Immature natural killer cell (primary cell): ENCODE data around the gene ZFAND5. TPM values are rescaled to one million over a fixed set of nuclear protein-coding genes. Genes with fewer than 3 reads are reported as not detected.
A peak's percentile ranks its signal among the peaks of the same experiment; 100 is the strongest.

ENCODE experiments used
- DNase-seq, 3 donors: peaks; one replicate each; pipeline ENCODE4 v3.0.0; 2022; ENCODE audit warnings: mixed read lengths in 1 of 3
- H3K27ac Mint-ChIP-seq, 6 donors: one replicate each; pipeline ENCODE4 v1.8.0; 2020; ENCODE audit warnings: mixed read lengths in 6 of 6, mild to moderate bottlenecking in 5 of 6, inconsistent platforms in 4 of 6, moderate library complexity in 3 of 6
- H3K27me3 Mint-ChIP-seq, 3 donors: one replicate each; pipeline ENCODE4 v1.8.0; 2020 to 2021; ENCODE audit warnings: low read depth in 3 of 3, mild to moderate bottlenecking in 3 of 3, mixed read lengths in 3 of 3, moderate library complexity in 3 of 3, inconsistent platforms in 1 of 3
- H3K36me3 Mint-ChIP-seq, 3 donors: one replicate each; pipeline ENCODE4 v1.8.0; 2020; ENCODE audit warnings: mixed read lengths in 3 of 3, inconsistent platforms in 2 of 3, mild to moderate bottlenecking in 2 of 3
- H3K4me1 Mint-ChIP-seq, 2 donors: one replicate each; pipeline ENCODE4 v1.8.0; 2020; ENCODE audit warnings: inconsistent platforms in 2 of 2, mild to moderate bottlenecking in 2 of 2, mixed read lengths in 2 of 2, moderate library complexity in 1 of 2
- H3K4me3 Mint-ChIP-seq, 5 donors: one replicate each; pipeline ENCODE4 v1.8.0; 2020; ENCODE audit warnings: mild to moderate bottlenecking in 5 of 5, mixed read lengths in 5 of 5, inconsistent platforms in 3 of 5, moderate library complexity in 3 of 5
- H3K9me3 Mint-ChIP-seq, 6 donors: one replicate each; pipeline ENCODE4 v1.8.0; 2020; ENCODE audit warnings: mild to moderate bottlenecking in 6 of 6, mixed read lengths in 6 of 6, inconsistent platforms in 4 of 6, moderate library complexity in 3 of 6
- polyA plus RNA-seq, 3 donors: library from polyadenylated mRNA; unstranded; fragments of 300-500 nt; fragmentation: Illumina TruSeq; gene quantifications; one replicate each; pipeline ENCODE4 v1.2.3, GENCODE V29; 2021

The ZFAND5 gene
- polyA plus RNA-seq, 3 donors from 2014 or later = 44.2 to 95.7 (median 53.7) TPM

GRCh38 chr9:72354704-72355103 lies 10.3 kb downstream of the ZFAND5 start:
- DNase-seq = no peak
- Mint-ChIP-seq H3K9me3 (no peaks in the 10 kb centered on the region), H3K4me3 (no peak overlapping the region), H3K27me3 (peaks cover 0 to 2% (median 0%) of the 10 kb centered on the region in 3 donors), H3K36me3 (peaks cover 17 to 54% (median 23%) of the 10 kb centered on the region in 3 donors), H3K27ac (no peak overlapping the region), H3K4me1 (peaks cover 41 to 74% of the 10 kb centered on the region in 2 donors)

DNA sequence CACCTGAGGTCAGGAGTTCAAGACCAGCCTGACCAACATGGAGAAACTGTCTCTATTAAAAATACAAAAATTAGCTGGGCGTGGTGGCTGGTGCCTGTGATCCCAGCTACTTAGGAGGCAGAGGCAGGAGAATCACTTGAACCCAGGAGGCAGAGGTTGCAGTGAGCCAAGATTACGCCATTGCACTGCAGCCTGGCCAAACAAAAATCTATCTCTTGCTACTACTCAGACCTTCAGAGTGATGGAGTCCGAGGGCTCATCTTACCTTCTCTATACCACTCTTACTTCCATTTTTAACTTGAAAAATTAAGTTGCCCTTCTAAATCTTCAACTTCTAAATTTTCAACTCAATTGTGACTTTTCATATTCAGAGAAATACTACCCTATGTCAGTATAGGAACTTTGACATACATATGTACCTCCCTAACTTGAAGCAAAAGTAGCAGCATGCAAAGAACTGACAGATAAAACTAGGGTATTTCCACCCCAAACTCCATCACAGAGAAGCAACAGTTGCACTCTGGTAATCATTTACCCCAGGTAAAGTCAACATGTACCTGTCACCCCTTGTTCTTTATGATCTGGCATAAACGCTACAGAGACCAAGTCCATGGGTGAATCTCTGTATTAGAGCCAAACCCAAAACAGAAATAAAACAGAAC lies 11.4 kb downstream of the ZFAND5 start:
- Mint-ChIP-seq H3K4me3 (no peak overlapping the region), H3K27me3 (peaks cover 0 to 2% (median 0%) of the 10 kb centered on the region in 3 donors), H3K27ac (peak overlapping the region; percentile 0 to 74 (median 50)), H3K4me1 (peaks cover 32 to 63% of the 10 kb centered on the region in 2 donors), H3K9me3 (no peaks in the 10 kb centered on the region), H3K36me3 (peaks cover 17 to 45% (median 19%) of the 10 kb centered on the region in 3 donors)
- no peak for DNase-seq

GRCh38 chr9:72352911-72353388 lies 12.1 kb downstream of the ZFAND5 start:
- H3K27me3 Mint-ChIP-seq = peaks cover 0 to 2% (median 0%) of the 10 kb centered on the region in 3 donors
- DNase-seq = no peak
- H3K9me3 Mint-ChIP-seq = no peaks in the 10 kb centered on the region
- H3K4me1 Mint-ChIP-seq = peaks cover 26 to 56% of the 10 kb centered on the region in 2 donors
- H3K27ac Mint-ChIP-seq = peak overlapping the region in 4 of 6 donors; percentile 46 to 62 (median 56)
- no peak overlapping the region for H3K4me3 Mint-ChIP-seq
- H3K36me3 Mint-ChIP-seq = peaks cover 19 to 41% (median 19%) of the 10 kb centered on the region in 3 donors

DNA sequence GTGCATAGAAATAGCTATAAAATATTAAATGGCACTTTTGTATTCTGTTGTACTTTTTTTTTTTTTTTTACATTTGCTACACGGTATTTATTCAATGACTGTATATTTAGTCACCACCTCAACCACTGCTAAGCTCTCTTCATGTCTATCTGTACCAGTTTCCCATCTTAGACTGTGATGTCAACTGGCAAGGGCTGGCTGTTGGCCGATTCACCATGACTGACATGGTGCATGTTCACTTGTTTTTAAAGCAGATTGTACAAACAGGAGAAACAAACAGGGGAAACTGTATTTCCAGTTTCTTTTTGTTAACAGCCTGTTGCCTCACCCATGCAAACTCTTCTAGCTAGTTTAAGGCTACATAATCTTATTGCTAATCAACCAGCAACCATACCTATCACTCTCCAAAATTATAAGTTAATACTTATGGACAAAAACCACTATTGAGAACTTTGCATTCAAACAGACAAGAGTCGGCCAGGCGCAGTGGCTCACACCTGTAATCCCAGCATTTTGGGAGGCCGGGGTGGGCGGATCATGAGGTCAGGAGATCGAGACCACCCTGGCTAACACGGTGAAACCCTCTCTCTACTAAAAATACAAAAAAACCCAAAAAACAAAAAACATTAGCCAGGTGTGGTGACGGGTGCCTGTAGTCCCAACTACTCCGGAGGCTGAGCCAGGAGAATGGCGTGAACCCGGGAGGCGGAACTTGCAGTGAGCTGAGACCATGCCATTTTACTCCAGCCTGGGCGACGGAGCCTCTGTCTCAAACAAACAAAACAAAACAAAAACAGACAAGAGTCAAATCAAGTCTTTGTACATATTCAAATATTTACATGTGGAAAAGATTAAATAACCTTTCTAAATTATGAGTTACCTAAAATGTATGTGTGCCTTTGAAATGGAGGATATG lies 13.2 kb downstream of the ZFAND5 start:
- no peak overlapping the region for H3K4me3 Mint-ChIP-seq
- peaks cover 0 to 2% (median 0%) of the 10 kb centered on the region in 3 donors for H3K27me3 Mint-ChIP-seq
- H3K27ac Mint-ChIP-seq = peak overlapping the region; percentile 11 to 61 (median 36)
- no peak for DNase-seq
- H3K4me1 Mint-ChIP-seq = peaks cover 14 to 45% of the 10 kb centered on the region in 2 donors
- peaks cover 19 to 32% (median 20%) of the 10 kb centered on the region in 3 donors for H3K36me3 Mint-ChIP-seq
- H3K9me3 Mint-ChIP-seq = no peaks in the 10 kb centered on the region

DNA sequence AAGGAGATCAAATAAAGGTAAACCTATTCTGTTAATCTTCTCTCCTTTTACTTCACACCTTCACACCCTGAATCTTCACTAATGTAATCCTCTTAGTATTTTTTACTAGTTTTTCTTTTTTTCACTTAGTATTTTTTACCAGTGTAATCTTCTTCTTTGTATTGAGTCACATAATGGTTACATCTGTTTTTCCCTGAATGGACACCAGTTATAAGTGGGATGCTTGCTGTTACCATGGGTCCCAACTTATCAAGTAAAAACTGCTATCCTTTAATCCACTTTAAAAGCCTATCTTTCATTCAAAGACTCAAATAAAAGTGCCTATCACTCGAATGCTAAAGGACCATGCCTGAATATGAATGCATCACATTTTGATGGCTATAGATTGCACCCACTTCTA lies 15.1 kb downstream of the ZFAND5 start:
- no peak overlapping the region for H3K4me3 Mint-ChIP-seq
- H3K36me3 Mint-ChIP-seq = peaks cover 15 to 25% (median 20%) of the 10 kb centered on the region in 3 donors
- H3K4me1 Mint-ChIP-seq = peaks cover under 1 to 26% of the 10 kb centered on the region in 2 donors
- no peaks in the 10 kb centered on the region for H3K9me3 Mint-ChIP-seq
- peaks cover 0 to 2% (median 0%) of the 10 kb centered on the region in 3 donors for H3K27me3 Mint-ChIP-seq
- H3K27ac Mint-ChIP-seq = peak overlapping the region in 5 of 6 donors; percentile 28 to 65 (median 57)
- no peak for DNase-seq

DNA sequence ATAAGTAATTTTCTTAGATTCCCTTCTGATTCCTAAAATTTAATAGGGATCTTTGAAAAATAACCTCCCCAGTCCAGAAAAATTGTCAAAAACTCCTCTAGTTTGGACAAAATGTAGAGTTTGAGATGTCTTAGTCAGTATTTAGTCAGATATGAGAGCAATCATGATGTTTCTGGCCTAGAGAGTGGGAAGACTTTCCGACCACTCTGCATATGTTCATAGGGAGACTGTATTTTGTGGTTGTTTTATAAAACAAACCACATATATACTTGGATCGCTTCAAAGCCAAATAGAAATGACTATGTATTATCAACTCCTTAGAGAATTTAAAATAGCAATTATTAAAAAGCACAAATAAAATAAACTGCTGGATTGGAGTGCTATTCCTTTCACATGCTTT lies 15.8 kb downstream of the ZFAND5 start:
- no peak overlapping the region for H3K27ac Mint-ChIP-seq
- no peak overlapping the region for H3K4me3 Mint-ChIP-seq
- H3K9me3 Mint-ChIP-seq = peaks cover 0 to under 1% (median 0%) of the 10 kb centered on the region in 6 donors

GRCh38 chr9:72346333-72346732 lies 18.7 kb downstream of the ZFAND5 start:
- H3K27ac Mint-ChIP-seq = no peak overlapping the region
- peaks cover 2 to 8% of the 10 kb centered on the region in 2 donors for H3K4me1 Mint-ChIP-seq

More for the DNA sequence above, 15.8 kb downstream of the ZFAND5 start:
- peaks cover 2 to 20% of the 10 kb centered on the region in 2 donors for H3K4me1 Mint-ChIP-seq
- peaks cover 11 to 24% (median 23%) of the 10 kb centered on the region in 3 donors for H3K36me3 Mint-ChIP-seq
- no peak for DNase-seq
- H3K27me3 Mint-ChIP-seq = peaks cover 0 to 2% (median 0%) of the 10 kb centered on the region in 3 donors

GRCh38 chr9:72338631-72339030 lies 26.4 kb downstream of the ZFAND5 start:
- Mint-ChIP-seq H3K27me3 (no peaks in the 10 kb centered on the region), H3K9me3 (no peaks in the 10 kb centered on the region)

More at GRCh38 chr9:72346333-72346732, 18.7 kb downstream of the ZFAND5 start:
- H3K36me3 Mint-ChIP-seq = peaks cover 19 to 33% (median 30%) of the 10 kb centered on the region in 3 donors
- no peak for DNase-seq
- H3K4me3 Mint-ChIP-seq = no peak overlapping the region
- peaks cover 0 to 2% (median 0%) of the 10 kb centered on the region in 6 donors for H3K9me3 Mint-ChIP-seq
- H3K27me3 Mint-ChIP-seq = no peaks in the 10 kb centered on the region

GRCh38 chr9:72337286-72337685 lies 27.7 kb downstream of the ZFAND5 start:
- no peak overlapping the region for H3K4me3 Mint-ChIP-seq
- peaks cover 25 to 49% (median 42%) of the 10 kb centered on the region in 3 donors for H3K36me3 Mint-ChIP-seq
- H3K27me3 Mint-ChIP-seq = no peaks in the 10 kb centered on the region
- no peak overlapping the region for H3K27ac Mint-ChIP-seq
- H3K9me3 Mint-ChIP-seq = no peaks in the 10 kb centered on the region
- DNase-seq = no peak
- H3K4me1 Mint-ChIP-seq = peaks cover 4 to 5% of the 10 kb centered on the region in 2 donors

More at GRCh38 chr9:72338631-72339030, 26.4 kb downstream of the ZFAND5 start:
- peaks cover 4 to 5% of the 10 kb centered on the region in 2 donors for H3K4me1 Mint-ChIP-seq
- DNase-seq = no peak
- peaks cover 26 to 49% (median 46%) of the 10 kb centered on the region in 3 donors for H3K36me3 Mint-ChIP-seq
- no peak overlapping the region for H3K27ac Mint-ChIP-seq
- no peak overlapping the region for H3K4me3 Mint-ChIP-seq

GRCh38 chr9:72334658-72335337 lies 30.2 kb downstream of the ZFAND5 start:
- Mint-ChIP-seq H3K4me1 (peaks cover 4 to 5% of the 10 kb centered on the region in 2 donors), H3K4me3 (no peak overlapping the region), H3K36me3 (peaks cover 14 to 33% (median 30%) of the 10 kb centered on the region in 3 donors), H3K27ac (no peak overlapping the region), H3K9me3 (no peaks in the 10 kb centered on the region), H3K27me3 (peaks cover 0 to 3% (median 0%) of the 10 kb centered on the region in 3 donors)
- no peak for DNase-seq

DNA sequence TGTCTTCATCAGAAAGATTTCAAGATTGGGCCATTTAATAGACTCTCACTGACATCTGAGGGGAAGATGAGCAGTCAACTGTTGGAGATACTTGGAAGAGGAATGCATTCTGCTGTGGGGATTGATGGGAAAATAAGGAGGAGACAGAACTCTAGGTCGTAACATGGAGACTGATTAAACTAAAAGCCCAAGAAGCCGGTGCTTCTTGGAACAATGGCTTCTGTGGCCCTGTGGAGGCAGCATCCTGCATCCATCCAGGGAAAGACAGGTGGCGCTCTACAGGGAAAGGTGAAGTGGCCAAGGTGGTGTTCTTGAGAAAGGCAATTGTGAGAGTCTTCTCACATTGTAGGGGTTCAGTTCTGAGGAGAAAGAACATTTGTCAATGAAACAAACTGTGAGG lies 31.3 kb downstream of the ZFAND5 start:
- peaks cover 4 to 5% of the 10 kb centered on the region in 2 donors for H3K4me1 Mint-ChIP-seq
- H3K27ac Mint-ChIP-seq = peak overlapping the region in 1 of 6 donors; percentile 75
- H3K4me3 Mint-ChIP-seq = no peak overlapping the region
- H3K36me3 Mint-ChIP-seq = peaks cover 9 to 34% (median 34%) of the 10 kb centered on the region in 3 donors
- DNase-seq = no peak
- no peaks in the 10 kb centered on the region for H3K9me3 Mint-ChIP-seq
- peaks cover 0 to 3% (median 0%) of the 10 kb centered on the region in 3 donors for H3K27me3 Mint-ChIP-seq

DNA sequence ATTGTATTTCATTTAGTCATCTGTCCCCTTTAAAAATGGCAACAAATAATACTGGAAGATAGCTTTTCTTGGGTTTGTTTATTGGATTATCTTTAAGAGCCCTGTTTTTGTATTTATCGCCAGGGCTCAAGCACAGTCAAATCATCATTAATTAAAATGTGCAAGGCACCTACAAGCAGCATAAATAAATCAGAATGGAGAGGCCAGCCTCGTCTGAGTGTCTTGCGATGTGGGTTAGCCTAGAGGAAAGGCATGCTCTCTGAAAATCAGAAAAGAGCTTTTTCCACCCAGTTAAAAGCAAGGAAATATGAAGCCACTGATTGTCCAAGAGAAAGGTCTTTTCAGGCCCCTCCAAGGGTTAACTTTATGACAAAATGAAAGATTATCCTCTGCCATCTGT lies 31.8 kb downstream of the ZFAND5 start:
- Mint-ChIP-seq H3K27me3 (peaks cover 0 to 3% (median 0%) of the 10 kb centered on the region in 3 donors), H3K27ac (peak overlapping the region in 1 of 6 donors; percentile 75), H3K36me3 (peaks cover 10 to 35% (median 34%) of the 10 kb centered on the region in 3 donors), H3K9me3 (no peaks in the 10 kb centered on the region), H3K4me1 (peaks cover 4 to 5% of the 10 kb centered on the region in 2 donors), H3K4me3 (no peak overlapping the region)
- DNase-seq = no peak

DNA sequence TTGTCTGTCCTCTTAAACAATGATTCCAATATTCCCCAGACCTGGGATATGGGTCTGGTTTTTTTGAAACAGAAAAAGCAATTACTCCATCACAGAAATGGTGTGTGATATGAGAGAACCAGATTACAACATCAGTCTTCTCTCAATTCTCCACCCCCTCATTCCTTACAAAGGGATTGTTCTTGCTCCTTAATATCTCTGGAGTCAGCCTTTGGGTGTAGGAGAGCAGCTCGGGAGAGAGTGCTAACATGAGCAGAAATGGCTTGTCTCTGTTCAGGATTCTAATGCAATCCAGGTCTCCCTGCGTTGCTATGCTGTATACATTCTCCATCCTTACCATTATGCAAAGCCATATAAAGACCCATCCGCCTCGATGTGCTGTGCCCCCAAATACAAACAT lies 32.7 kb downstream of the ZFAND5 start:
- no peaks in the 10 kb centered on the region for H3K9me3 Mint-ChIP-seq
- H3K4me1 Mint-ChIP-seq = peaks cover 4 to 5% of the 10 kb centered on the region in 2 donors
- no peak for DNase-seq
- peaks cover 0 to 3% (median 0%) of the 10 kb centered on the region in 3 donors for H3K27me3 Mint-ChIP-seq
- no peak overlapping the region for H3K27ac Mint-ChIP-seq
- H3K36me3 Mint-ChIP-seq = peaks cover 10 to 36% (median 34%) of the 10 kb centered on the region in 3 donors
- H3K4me3 Mint-ChIP-seq = no peak overlapping the region
